Prostate gland (tissue), 2 donors: Measurements from ENCODE around the gene SPINT1. TPM values are rescaled to one million over a fixed set of nuclear protein-coding genes. Genes with fewer than 3 reads are reported as not detected.

Source experiments
- DNase-seq: peaks from one replicate; pipeline ENCODE4 v3.0.0-alpha.2; 2019; ENCODE audit warnings: low spot score
- H3K27ac ChIP-seq, 2 donors: fragments of 200-600 bp; sonication (generic); 2 replicates each; pipeline ENCODE4 v1.5.1; 2017 to 2019
- H3K27me3 ChIP-seq: fragments of 200-600 bp; sonication (generic); replicated peaks from 2 replicates; pipeline ENCODE4 v1.5.1; 2019; ENCODE audit not compliant: insufficient read depth
- H3K36me3 ChIP-seq, 2 donors: fragments of 200-600 bp; sonication (generic); 1 replicate in 1 of 2; 2 replicates in 1 of 2; pipeline versions ENCODE4 v1.5.1 to v1.8.1; 2017 to 2019
- H3K4me1 ChIP-seq: fragments of 200-600 bp; sonication (generic); replicated peaks from 2 replicates; pipeline ENCODE4 v1.5.1; 2019
- H3K4me3 ChIP-seq, 2 donors: fragments of 200-600 bp; sonication (generic); 2 replicates each; pipeline ENCODE4 v1.5.1; 2017 to 2019
- H3K9me3 ChIP-seq: fragments of 200-600 bp; sonication (generic); 2 replicates; pipeline ENCODE4 v1.5.1; 2017
- CTCF ChIP-seq, 4 experiments: fragments of 200-600 bp in 2 of 4; fragments of 450-650 bp in 2 of 4; sonication (generic) in 2 of 4; IDR thresholded peaks; 1 replicate in 3 of 4; 2 replicates in 1 of 4; pipeline ENCODE4 v1.5.1; 2016 to 2019; ENCODE audit warnings: antibody characterized with exemption in 4 of 4, mild to moderate bottlenecking in 2 of 4, moderate library complexity in 2 of 4
- POLR2A ChIP-seq: fragments of 450-650 bp; IDR thresholded peaks from one replicate; pipeline ENCODE4 v1.6.1; 2016; ENCODE audit warnings: antibody characterized with exemption, mild to moderate bottlenecking
- POLR2AphosphoS5 ChIP-seq: sonication (generic); formaldehyde crosslinking; IDR thresholded peaks from one replicate; pipeline ENCODE4 v1.6.1; 2017; ENCODE audit warnings: antibody characterized with exemption
- WGBS: methylation state at CpG from one replicate; pipeline ENCODE4 v1.1.5; 2018; 5-methylcytosine and 5-hydroxymethylcytosine counted together
- intact Hi-C: fragments of 100-400 bp; cut with DNase I; formaldehyde crosslinking; loops from one replicate; pipeline ENCODE4 v1.14.2; 2022
- total RNA-seq, 2 donors: library from RNA; depleted of rRNA; stranded (reverse); fragments of >200 nt; gene quantifications; one replicate each; pipeline ENCODE4 v1.1.0, GENCODE V29; 2016

The SPINT1 gene
- total RNA-seq, 2 donors from 2014 or later = 143 to 295 TPM

DNA sequence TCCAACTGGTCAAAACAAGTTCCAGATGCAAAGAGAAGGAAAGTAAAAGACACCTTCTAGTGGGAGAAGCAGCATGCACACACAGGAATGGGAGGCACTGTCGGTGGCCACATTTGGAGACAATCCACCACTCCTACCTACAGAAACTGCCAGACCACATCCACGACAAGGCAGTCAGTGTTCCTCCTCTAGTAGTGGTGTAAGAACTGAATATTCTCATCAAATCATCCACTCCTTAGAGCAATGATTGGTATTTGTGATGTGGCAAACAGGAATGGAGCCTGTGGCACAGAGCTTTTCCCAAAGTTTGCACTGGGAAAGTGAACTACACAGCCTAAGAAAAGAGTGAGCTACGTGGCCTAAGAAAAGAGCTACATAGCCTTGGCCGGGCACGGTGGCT, 5.1 kb upstream of the SPINT1 start:
- H3K27me3 ChIP-seq = no peaks in the 10 kb centered on the region
- no peak for DNase-seq
- H3K27ac ChIP-seq = no peak overlapping the region
- H3K4me1 ChIP-seq = no peaks in the 10 kb centered on the region
- no peak overlapping the region for H3K4me3 ChIP-seq
- WGBS = 83% methylated on average over 5 of the region's 5 CpGs
- intact Hi-C loops = no loop called here
- TF ChIP-seq POLR2AphosphoS5 (no peak), CTCF (IDR thresholded peaks at IDR 0.05) (no peak), POLR2A (no peak)
- no peaks in the 10 kb centered on the region for H3K9me3 ChIP-seq
- H3K36me3 ChIP-seq = no peaks in the 10 kb centered on the region

GRCh38 chr15:40841741-40842140, 2.1 kb upstream of the SPINT1 start:
- Histone ChIP-seq H3K27me3 (no peaks in the 10 kb centered on the region), H3K4me1 (no peaks in the 10 kb centered on the region), H3K9me3 (no peaks in the 10 kb centered on the region), H3K4me3 (no peak overlapping the region), H3K27ac (no peak overlapping the region), H3K36me3 (no peaks in the 10 kb centered on the region)
- TF ChIP-seq POLR2A = no peak
- no peak for DNase-seq
- intact Hi-C loops = no loop called here
- 84% methylated on average over 2 of the region's 2 CpGs for WGBS

DNA sequence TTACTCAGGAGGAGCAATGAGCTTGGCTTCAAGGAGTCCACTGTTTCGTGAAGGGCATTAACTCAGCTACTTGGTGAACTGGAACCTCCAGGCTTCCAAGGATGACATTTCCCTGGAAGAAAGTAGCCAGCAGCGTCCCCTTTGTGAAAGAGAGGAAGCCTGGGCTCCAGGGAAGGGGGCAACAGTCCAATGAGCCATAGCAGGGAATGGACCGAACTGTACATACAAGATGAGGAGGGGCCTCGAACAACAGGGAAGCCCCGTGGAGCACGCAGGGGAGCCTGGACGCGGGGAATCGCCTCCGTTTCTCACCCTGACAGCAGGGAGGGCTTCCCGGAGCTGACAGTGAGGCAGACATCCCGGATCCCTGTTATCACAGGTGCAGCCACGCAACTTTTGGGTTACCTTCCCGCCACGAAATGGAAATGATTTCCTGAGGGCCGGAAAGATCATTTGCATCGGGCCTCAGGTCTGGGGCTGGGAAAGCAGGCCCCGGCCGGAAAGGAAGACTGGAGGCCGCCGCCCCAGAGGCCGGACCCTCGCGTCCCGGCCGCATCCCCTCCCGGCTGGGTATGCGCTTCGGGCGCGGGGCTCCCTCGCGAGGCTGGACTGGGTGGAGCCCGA, 475 bp upstream of the SPINT1 start:
- H3K27ac ChIP-seq = peak overlapping the region; percentile 96 to 97
- intact Hi-C loops = no loop called here

GRCh38 chr15:40844696-40845030, 815 bp downstream of the SPINT1 start:
- no peaks in the 10 kb centered on the region for H3K27me3 ChIP-seq
- peak overlapping the region; percentile 96 to 97 for H3K27ac ChIP-seq
- H3K36me3 ChIP-seq = no peaks in the 10 kb centered on the region
- intact Hi-C loops = no loop called here
- WGBS = 2% methylated on average over 14 of the region's 28 CpGs
- no peak for DNase-seq
- TF ChIP-seq CTCF (IDR thresholded peaks at IDR 0.05) (peak in 2 of 4 experiments; percentile 0 to 9), POLR2AphosphoS5 (no peak), POLR2A (no peak)
- H3K4me1 ChIP-seq = no peaks in the 10 kb centered on the region
- H3K4me3 ChIP-seq = peak overlapping the region; percentile 73 to 79
- H3K9me3 ChIP-seq = no peaks in the 10 kb centered on the region

More for the DNA sequence above, 475 bp upstream of the SPINT1 start:
- Histone ChIP-seq H3K4me3 (peak overlapping the region; percentile 73 to 79), H3K36me3 (no peaks in the 10 kb centered on the region), H3K27me3 (no peaks in the 10 kb centered on the region), H3K4me1 (no peaks in the 10 kb centered on the region), H3K9me3 (no peaks in the 10 kb centered on the region)
- 22% methylated on average over 31 of the region's 34 CpGs for WGBS
- TF ChIP-seq POLR2AphosphoS5 (no peak), POLR2A (no peak), CTCF (IDR thresholded peaks at IDR 0.05) (no peak)
- DNase-seq = no peak

- Histone ChIP-seq H3K36me3 (no peaks in the 10 kb centered on the region), H3K27ac (peak overlapping the region; percentile 96 to 97), H3K4me3 (peak overlapping the region; percentile 73 to 79), H3K27me3 (no peaks in the 10 kb centered on the region), H3K9me3 (no peaks in the 10 kb centered on the region), H3K4me1 (no peaks in the 10 kb centered on the region)
- WGBS = 20% methylated on average over 12 of the region's 12 CpGs
- no peak for TF ChIP-seq CTCF (IDR thresholded peaks at IDR 0.05)
- no peak for TF ChIP-seq POLR2A
- no peak for TF ChIP-seq POLR2AphosphoS5
- intact Hi-C loops = no loop called here
- no peak for DNase-seq
These were observed 1.2 kb downstream of the SPINT1 start for GRCh38 chr15:40845036-40845435.
